IMR-90 (cell line): ENCODE data around the gene OR5C1.

ENCODE experiments used
- BHLHE40 ChIP-seq: fragments of 150-350 bp; IDR thresholded peaks from 2 replicates; pipeline ENCODE4 v1.6.1; 2016; ENCODE audit warnings: mild to moderate bottlenecking, low read depth, low read length
- CHD1 ChIP-seq: IDR thresholded peaks from 2 replicates; pipeline ENCODE4 v1.6.1; 2012; ENCODE audit warnings: low read depth, low read length, improper control_type of control experiment
- CTCF ChIP-seq: conservative IDR thresholded peaks from 2 replicates; pipeline ENCODE4 v1.5.1; 2012; ENCODE audit warnings: mild to moderate bottlenecking, low read depth, low read length, improper control_type of control experiment
- FOS ChIP-seq: fragments of 150-350 bp; IDR thresholded peaks from 2 replicates; pipeline ENCODE4 v1.6.1; 2016; ENCODE audit warnings: low read depth, low read length
- MAFK ChIP-seq: IDR thresholded peaks from 2 replicates; pipeline ENCODE4 v1.6.1; 2012; ENCODE audit warnings: low read depth, low read length, improper control_type of control experiment
- MAZ ChIP-seq: IDR thresholded peaks from 2 replicates; pipeline ENCODE4 v1.6.1; 2012; ENCODE audit warnings: low read depth, mild to moderate bottlenecking, low read length, improper control_type of control experiment, moderate library complexity, borderline replicate concordance
- MXI1 ChIP-seq: IDR thresholded peaks from 2 replicates; pipeline ENCODE4 v1.6.1; 2012; ENCODE audit warnings: low read depth, mild to moderate bottlenecking, low read length, moderate library complexity, borderline replicate concordance
- POLR2A ChIP-seq: IDR thresholded peaks from 2 replicates; pipeline ENCODE4 v1.6.1; 2012; ENCODE audit warnings: mild to moderate bottlenecking, low read depth, low read length
- RAD21 ChIP-seq: IDR thresholded peaks from 2 replicates; pipeline ENCODE4 v1.6.1; 2012; ENCODE audit warnings: low read length, improper control_type of control experiment
- RFX5 ChIP-seq: IDR thresholded peaks from 2 replicates; pipeline ENCODE4 v1.8.0; 2012; ENCODE audit warnings: low read depth, mild to moderate bottlenecking, low read length, moderate library complexity
- TF ChIP-seq, protein P1 (sequence below): fragments of 150-350 bp; IDR thresholded peaks from 2 replicates; pipeline ENCODE4 v1.6.1; 2016; ENCODE audit warnings: low read depth, mild to moderate bottlenecking, low read length, moderate library complexity, borderline replicate concordance

DNA sequence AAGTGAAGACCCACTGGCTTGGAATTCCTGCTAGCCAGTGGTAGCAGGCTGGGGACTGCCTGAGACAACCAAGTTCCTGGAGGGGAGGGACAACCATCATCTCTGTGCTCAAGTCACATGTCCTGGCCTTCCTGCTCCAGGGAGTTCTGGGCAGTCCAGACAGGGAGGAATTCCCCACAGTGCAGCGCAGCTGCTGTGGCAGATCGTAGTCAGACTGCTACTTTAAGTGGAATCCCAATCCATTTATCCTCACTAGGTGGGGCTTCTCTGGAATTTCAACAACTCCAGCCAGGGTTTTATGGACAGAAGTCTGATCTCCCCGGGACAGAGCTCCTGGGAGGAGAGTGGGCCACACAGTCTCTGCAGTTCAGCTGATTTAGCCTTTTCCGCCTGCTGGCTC, 20.9 kb upstream of the OR5C1 start:
- no peak for TF ChIP-seq CTCF
- no peak for TF ChIP-seq POLR2A
- TF ChIP-seq RFX5: no peak
- TF ChIP-seq FOS: no peak
- no peak for TF ChIP-seq MAZ
- no peak for TF ChIP-seq MXI1
- TF ChIP-seq BHLHE40: no peak
- TF ChIP-seq MAFK: no peak
- no peak for TF ChIP-seq CHD1
- TF ChIP-seq, protein P1, sequence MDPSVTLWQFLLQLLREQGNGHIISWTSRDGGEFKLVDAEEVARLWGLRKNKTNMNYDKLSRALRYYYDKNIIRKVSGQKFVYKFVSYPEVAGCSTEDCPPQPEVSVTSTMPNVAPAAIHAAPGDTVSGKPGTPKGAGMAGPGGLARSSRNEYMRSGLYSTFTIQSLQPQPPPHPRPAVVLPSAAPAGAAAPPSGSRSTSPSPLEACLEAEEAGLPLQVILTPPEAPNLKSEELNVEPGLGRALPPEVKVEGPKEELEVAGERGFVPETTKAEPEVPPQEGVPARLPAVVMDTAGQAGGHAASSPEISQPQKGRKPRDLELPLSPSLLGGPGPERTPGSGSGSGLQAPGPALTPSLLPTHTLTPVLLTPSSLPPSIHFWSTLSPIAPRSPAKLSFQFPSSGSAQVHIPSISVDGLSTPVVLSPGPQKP: no peak
- no peak for TF ChIP-seq RAD21
